HG03342 (cell line): Measurements from ENCODE around the gene TLR4.

Experiments used
- ATAC-seq: cut with Tn5 transposase; IDR thresholded peaks from one replicate; pipeline ENCODE4 v1.9.1; 2021; ENCODE audit warnings: mild to moderate bottlenecking, moderate library complexity; ENCODE audit not compliant: unreplicated experiment

Gene TLR4

GRCh38 chr9:117742131-117742530 lies 37.9 kb downstream of the TLR4 start:
- no peak for ATAC-seq

GRCh38 chr9:117744369-117744768 lies 40.2 kb downstream of the TLR4 start:
- no peak for ATAC-seq

GRCh38 chr9:117744856-117745389 lies 40.7 kb downstream of the TLR4 start:
- no peak for ATAC-seq

GRCh38 chr9:117745598-117745997 lies 41.4 kb downstream of the TLR4 start:
- no peak for ATAC-seq

GRCh38 chr9:117746263-117746662 lies 42.1 kb downstream of the TLR4 start:
- ATAC-seq: no peak

GRCh38 chr9:117747386-117747970 lies 43.3 kb downstream of the TLR4 start:
- ATAC-seq: no peak

GRCh38 chr9:117750401-117750800 lies 46.2 kb downstream of the TLR4 start:
- no peak for ATAC-seq

- no peak for ATAC-seq
These were observed 48.7 kb downstream of the TLR4 start for GRCh38 chr9:117752894-117753293.

GRCh38 chr9:117757561-117758190 lies 53.5 kb downstream of the TLR4 start:
- ATAC-seq: no peak

GRCh38 chr9:117763314-117763713 lies 59.1 kb downstream of the TLR4 start:
- ATAC-seq: no peak

- no peak for ATAC-seq
These were observed 64.7 kb downstream of the TLR4 start for GRCh38 chr9:117768750-117769395.

GRCh38 chr9:117771136-117771535 lies 66.9 kb downstream of the TLR4 start:
- ATAC-seq: no peak

GRCh38 chr9:117772960-117773359 lies 68.8 kb downstream of the TLR4 start:
- ATAC-seq: no peak
